Measurements from ENCODE around the gene HACD4. TPM values are rescaled to one million over a fixed set of nuclear protein-coding genes. Genes with fewer than 3 reads are reported as not detected.

HACD4 gene
- total and polyA plus RNA-seq, 9 of the 15 experiments (the other 6 are each of a cell fraction or from before 2014, with no cell fraction given), result 0.02 TPM; not detected in 8

DNA sequence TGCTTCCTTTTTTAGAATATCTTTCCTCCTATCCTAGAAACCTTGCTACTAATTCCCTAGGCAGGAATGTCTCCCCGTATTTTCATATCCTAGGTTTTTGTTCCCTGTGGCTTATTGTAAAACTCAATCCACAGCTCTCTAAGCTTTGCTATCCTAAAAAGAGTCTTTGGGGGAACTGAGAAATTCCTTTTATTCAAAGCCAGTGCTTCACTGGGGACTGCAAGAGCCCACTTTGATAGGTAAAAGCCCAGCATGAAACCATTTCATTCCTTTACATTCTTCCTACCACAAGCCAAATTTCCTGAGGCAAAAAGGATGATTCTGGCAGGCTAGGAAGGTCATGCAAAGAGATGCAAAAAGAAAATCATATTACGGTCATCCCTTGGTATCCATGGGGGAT, 5.8 kb upstream of the HACD4 start:
- Histone ChIP-seq H3K27me3 (ENCODE audit: control insufficient read depth in 2 of 2, insufficient read depth in 2 of 2, low read length in 2 of 2) (no peaks in the 10 kb centered on the region), H3K4me2 (ENCODE audit: insufficient read depth, low read length) (no peak overlapping the region), H2AFZ (ENCODE audit: low read depth, low read length) (no peak overlapping the region), H3K36me3 (ENCODE audit: control insufficient read depth, insufficient read depth, low read length) (no peaks in the 10 kb centered on the region), H4K20me1 (replicated peaks; ENCODE audit: control insufficient read depth, insufficient read depth, low read length) (no peaks in the 10 kb centered on the region), H3K27ac (ENCODE audit: extremely low read depth, low read depth, low read length) (no peak overlapping the region), H3K9me3 (replicated peaks; ENCODE audit: control insufficient read depth, insufficient read depth, low read depth, low read length) (no peaks in the 10 kb centered on the region), H3K9me1 (ENCODE audit: control insufficient read depth, insufficient read depth, low read length) (no peaks in the 10 kb centered on the region), H3K9ac (ENCODE audit: insufficient read depth in 1 of 2, low read depth in 2 of 2, low read length in 2 of 2) (no peak overlapping the region), H3K4me3 (no peak overlapping the region), H3K4me1 (replicated peaks in 1 of 2; ENCODE audit: control insufficient read depth in 2 of 2, insufficient read depth in 2 of 2, low read length in 2 of 2) (no peaks in the 10 kb centered on the region), H3K79me2 (ENCODE audit: control insufficient read depth, insufficient read depth, low read length) (no peaks in the 10 kb centered on the region)
- intact Hi-C loops (cut with micrococcal nuclease) (no loop called here), in situ Hi-C loops (cut with MboI) (no loop called here)
- FAIRE-seq (no peak), ATAC-seq (no peak), DNase-seq (ENCODE audit: extremely low read depth in 1 of 4, low spot score in 3 of 4) (no peak)
- POLR2A ChIA-PET, result no interaction called here
- no CpG with 5 or more reads among the region's 2 CpGs for WGBS (ENCODE audit: insufficient coverage, low coverage, missing lambda C conversion rate)
- no TSS peak for BruUV-seq (replicated peaks)
- CTCF ChIA-PET (ENCODE audit: low intra/inter-chr PET ratio), result no interaction called here
- no peak for TF ChIP-seq RBM17 (IDR thresholded peaks at IDR 0.05; ENCODE audit: borderline replicate concordance, low read depth, low read length)
- no peak for TF ChIP-seq FUS (optimal IDR thresholded peaks at IDR 0.05; ENCODE audit: low read depth, low read length)
- no peak for TF ChIP-seq ZNF717 (CRISPR knock-in tag; IDR thresholded peaks at IDR 0.05)
- no peak for TF ChIP-seq ILK (tag; IDR thresholded peaks at IDR 0.05; ENCODE audit: borderline replicate concordance, low read depth)
- no peak for TF ChIP-seq RBM15 (IDR thresholded peaks at IDR 0.05; ENCODE audit: insufficient read depth, low read length)
- no peak for TF ChIP-seq JUNB (CRISPR knock-in tag; conservative IDR thresholded peaks at IDR 0.05)
- no peak for TF ChIP-seq ZBTB5 (IDR thresholded peaks at IDR 0.05)
- TF ChIP-seq CXXC5 (CRISPR knock-in tag; IDR thresholded peaks at IDR 0.05), result no peak
- TF ChIP-seq BDP1 (IDR thresholded peaks at IDR 0.05; ENCODE audit: insufficient read depth, insufficient read length), result no peak
- TF ChIP-seq, protein P1, sequence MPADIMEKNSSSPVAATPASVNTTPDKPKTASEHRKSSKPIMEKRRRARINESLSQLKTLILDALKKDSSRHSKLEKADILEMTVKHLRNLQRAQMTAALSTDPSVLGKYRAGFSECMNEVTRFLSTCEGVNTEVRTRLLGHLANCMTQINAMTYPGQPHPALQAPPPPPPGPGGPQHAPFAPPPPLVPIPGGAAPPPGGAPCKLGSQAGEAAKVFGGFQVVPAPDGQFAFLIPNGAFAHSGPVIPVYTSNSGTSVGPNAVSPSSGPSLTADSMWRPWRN (IDR thresholded peaks at IDR 0.05; ENCODE audit: low read depth), result no peak
- TF ChIP-seq ZNF766 (CRISPR knock-in tag; conservative IDR thresholded peaks at IDR 0.05), result no peak
- TF ChIP-seq HDAC6 (IDR thresholded peaks at IDR 0.05; ENCODE audit: low read depth, low read length), result no peak
- TF ChIP-seq, protein P2, sequence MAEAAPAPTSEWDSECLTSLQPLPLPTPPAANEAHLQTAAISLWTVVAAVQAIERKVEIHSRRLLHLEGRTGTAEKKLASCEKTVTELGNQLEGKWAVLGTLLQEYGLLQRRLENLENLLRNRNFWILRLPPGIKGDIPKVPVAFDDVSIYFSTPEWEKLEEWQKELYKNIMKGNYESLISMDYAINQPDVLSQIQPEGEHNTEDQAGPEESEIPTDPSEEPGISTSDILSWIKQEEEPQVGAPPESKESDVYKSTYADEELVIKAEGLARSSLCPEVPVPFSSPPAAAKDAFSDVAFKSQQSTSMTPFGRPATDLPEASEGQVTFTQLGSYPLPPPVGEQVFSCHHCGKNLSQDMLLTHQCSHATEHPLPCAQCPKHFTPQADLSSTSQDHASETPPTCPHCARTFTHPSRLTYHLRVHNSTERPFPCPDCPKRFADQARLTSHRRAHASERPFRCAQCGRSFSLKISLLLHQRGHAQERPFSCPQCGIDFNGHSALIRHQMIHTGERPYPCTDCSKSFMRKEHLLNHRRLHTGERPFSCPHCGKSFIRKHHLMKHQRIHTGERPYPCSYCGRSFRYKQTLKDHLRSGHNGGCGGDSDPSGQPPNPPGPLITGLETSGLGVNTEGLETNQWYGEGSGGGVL (CRISPR knock-in tag; IDR thresholded peaks at IDR 0.05), result no peak
- TF ChIP-seq RBBP5 (IDR thresholded peaks at IDR 0.05; ENCODE audit: borderline replicate concordance, insufficient read depth, low read length, poor library complexity, severe bottlenecking), result no peak
- no peak for TF ChIP-seq SRSF3 (IDR thresholded peaks at IDR 0.05; ENCODE audit: insufficient read depth, low read length)
- TF ChIP-seq ESRRB (CRISPR knock-in tag; IDR thresholded peaks at IDR 0.05; ENCODE audit: borderline replicate concordance), result no peak
